Left lung (tissue), 10 donors: ENCODE results near the gene AUTS2. TPM values are rescaled to one million over a fixed set of nuclear protein-coding genes. Genes with fewer than 3 reads are reported as not detected.

Experiments
- ATAC-seq: fragments of 200-7000 bp; cut with Tn5 transposase; one replicate; pipeline ENCODE4 v1.9.1; 2020; ENCODE audit warnings: moderate library complexity
- DNase-seq, 4 donors: peaks; one replicate each; pipeline ENCODE4 v3.0.0-alpha.2; 2013 to 2020
- H3K27ac ChIP-seq, 2 donors: fragments of 200-600 bp; sonication (generic) in 1 of 2; one replicate each; pipeline versions ENCODE4 v1.5.0 to v1.8.0; 2020 to 2021
- H3K27me3 ChIP-seq, 2 donors: fragments of 200-600 bp; sonication (generic) in 1 of 2; one replicate each; pipeline versions ENCODE4 v1.5.0 to v1.8.0; 2020 to 2021
- H3K36me3 ChIP-seq, 2 donors: fragments of 200-600 bp; sonication (generic) in 1 of 2; one replicate each; pipeline versions ENCODE4 v1.5.0 to v1.8.0; 2020 to 2021
- H3K4me1 ChIP-seq, 2 donors: fragments of 200-600 bp; one replicate each; pipeline ENCODE4 v1.8.0; 2021
- H3K4me3 ChIP-seq, 2 donors: fragments of 200-600 bp; sonication (generic) in 1 of 2; one replicate each; pipeline versions ENCODE4 v1.5.0 to v1.8.0; 2020 to 2021; ENCODE audit warnings: mild to moderate bottlenecking in 1 of 2
- H3K9me3 ChIP-seq, 2 donors: fragments of 200-600 bp; sonication (generic) in 1 of 2; one replicate each; pipeline versions ENCODE4 v1.5.0 to v1.8.0; 2020 to 2021
- intact Hi-C, 2 donors: fragments of 100-400 bp; cut with DNase I; formaldehyde crosslinking; loops; one replicate each; pipeline versions ENCODE4 v1.11.2 to v1.14.2; 2022
- polyA plus RNA-seq, 6 donors: library from polyadenylated mRNA; unstranded; fragments of 120-200 nt; gene quantifications; one replicate each; pipeline ENCODE4 v1.2.1, GENCODE V29; 2013; ENCODE audit not compliant: insufficient read length in 6 of 6
- total RNA-seq, 2 donors: library from RNA; stranded (reverse); fragmentation: NEBNext Ultra II Directional; extraction: Animal tissue kit (Norgen Biotek cat#: 25700); gene quantifications; one replicate each; pipeline ENCODE4 v1.2.1, GENCODE V29; 2021
- TF ChIP-seq, protein P1 (sequence below), 2 donors: fragments of 200-600 bp; sonication (generic) in 1 of 2; IDR thresholded peaks; one replicate each; pipeline versions ENCODE4 v1.5.0 to v1.8.0; 2021; ENCODE audit warnings: antibody characterized with exemption in 2 of 2
- donor health status: DM: no; HTN: yes; CAD: no.
- donor health status: DM: no; HTN: no; CAD: no.

Gene AUTS2
- total and polyA plus RNA-seq, 8 donors = 40.4 to 119 (median 103) TPM

DNA sequence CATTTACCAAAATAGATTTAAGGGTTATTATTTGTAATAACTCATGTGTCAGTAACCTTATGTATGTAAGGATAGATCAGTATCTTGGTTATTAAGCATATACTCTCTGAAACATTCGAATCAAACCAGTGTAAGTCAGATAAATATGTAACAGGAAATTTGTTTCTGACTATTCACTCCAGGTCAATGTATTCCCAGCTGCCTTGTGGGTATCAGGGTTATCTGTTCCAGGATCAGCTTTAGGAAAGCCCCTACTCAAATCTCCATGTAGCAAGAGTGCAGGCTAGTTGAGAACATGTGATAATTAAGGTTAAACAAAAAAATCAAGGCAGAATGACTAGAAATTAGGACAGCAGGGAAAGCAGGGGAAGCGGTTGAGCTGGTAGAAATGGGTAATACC is 201.7 kb downstream of the AUTS2 start:
- intact Hi-C loops = no loop called here
- ATAC-seq (no peak), DNase-seq (no peak)

DNA sequence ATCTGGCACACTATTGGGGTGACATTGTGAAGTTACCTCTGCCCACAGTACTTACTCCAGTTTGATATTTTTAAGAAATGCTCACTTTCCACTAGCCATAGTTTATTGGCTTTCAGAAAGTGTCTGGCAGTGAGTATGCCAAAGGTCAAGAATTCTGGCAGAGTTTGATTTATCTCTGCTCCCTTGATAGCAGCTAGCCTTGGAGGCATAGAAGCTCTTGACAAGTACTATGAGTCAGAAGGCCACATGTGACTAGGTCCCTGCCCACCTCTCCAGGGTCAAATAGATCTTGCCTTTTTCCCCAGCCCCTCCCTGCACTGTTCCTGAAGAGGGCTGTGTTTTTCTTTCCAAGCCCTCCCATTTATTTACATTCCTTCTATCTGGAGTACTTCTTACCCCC is 202.2 kb downstream of the AUTS2 start:
- DNase-seq = peak in 1 of 4 donors; percentile 68
- H3K9me3 ChIP-seq = no peaks in the 10 kb centered on the region
- H3K27me3 ChIP-seq = no peaks in the 10 kb centered on the region
- intact Hi-C loops = no loop called here
- TF ChIP-seq, protein P1, sequence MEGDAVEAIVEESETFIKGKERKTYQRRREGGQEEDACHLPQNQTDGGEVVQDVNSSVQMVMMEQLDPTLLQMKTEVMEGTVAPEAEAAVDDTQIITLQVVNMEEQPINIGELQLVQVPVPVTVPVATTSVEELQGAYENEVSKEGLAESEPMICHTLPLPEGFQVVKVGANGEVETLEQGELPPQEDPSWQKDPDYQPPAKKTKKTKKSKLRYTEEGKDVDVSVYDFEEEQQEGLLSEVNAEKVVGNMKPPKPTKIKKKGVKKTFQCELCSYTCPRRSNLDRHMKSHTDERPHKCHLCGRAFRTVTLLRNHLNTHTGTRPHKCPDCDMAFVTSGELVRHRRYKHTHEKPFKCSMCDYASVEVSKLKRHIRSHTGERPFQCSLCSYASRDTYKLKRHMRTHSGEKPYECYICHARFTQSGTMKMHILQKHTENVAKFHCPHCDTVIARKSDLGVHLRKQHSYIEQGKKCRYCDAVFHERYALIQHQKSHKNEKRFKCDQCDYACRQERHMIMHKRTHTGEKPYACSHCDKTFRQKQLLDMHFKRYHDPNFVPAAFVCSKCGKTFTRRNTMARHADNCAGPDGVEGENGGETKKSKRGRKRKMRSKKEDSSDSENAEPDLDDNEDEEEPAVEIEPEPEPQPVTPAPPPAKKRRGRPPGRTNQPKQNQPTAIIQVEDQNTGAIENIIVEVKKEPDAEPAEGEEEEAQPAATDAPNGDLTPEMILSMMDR (IDR thresholded peaks at IDR 0.05) = no peak
- no peaks in the 10 kb centered on the region for H3K36me3 ChIP-seq
- peak; percentile 97 for ATAC-seq
- H3K4me1 ChIP-seq = peaks cover 0 to 5% of the 10 kb centered on the region in 2 donors
- no peak overlapping the region for H3K27ac ChIP-seq
- no peak overlapping the region for H3K4me3 ChIP-seq

More for the DNA sequence above, 201.7 kb downstream of the AUTS2 start:
- Histone ChIP-seq H3K27me3 (no peaks in the 10 kb centered on the region), H3K4me3 (no peak overlapping the region), H3K4me1 (peaks cover 0 to 5% of the 10 kb centered on the region in 2 donors), H3K36me3 (no peaks in the 10 kb centered on the region), H3K27ac (no peak overlapping the region), H3K9me3 (no peaks in the 10 kb centered on the region)
- TF ChIP-seq, protein P1 (IDR thresholded peaks at IDR 0.05) = no peak

DNA sequence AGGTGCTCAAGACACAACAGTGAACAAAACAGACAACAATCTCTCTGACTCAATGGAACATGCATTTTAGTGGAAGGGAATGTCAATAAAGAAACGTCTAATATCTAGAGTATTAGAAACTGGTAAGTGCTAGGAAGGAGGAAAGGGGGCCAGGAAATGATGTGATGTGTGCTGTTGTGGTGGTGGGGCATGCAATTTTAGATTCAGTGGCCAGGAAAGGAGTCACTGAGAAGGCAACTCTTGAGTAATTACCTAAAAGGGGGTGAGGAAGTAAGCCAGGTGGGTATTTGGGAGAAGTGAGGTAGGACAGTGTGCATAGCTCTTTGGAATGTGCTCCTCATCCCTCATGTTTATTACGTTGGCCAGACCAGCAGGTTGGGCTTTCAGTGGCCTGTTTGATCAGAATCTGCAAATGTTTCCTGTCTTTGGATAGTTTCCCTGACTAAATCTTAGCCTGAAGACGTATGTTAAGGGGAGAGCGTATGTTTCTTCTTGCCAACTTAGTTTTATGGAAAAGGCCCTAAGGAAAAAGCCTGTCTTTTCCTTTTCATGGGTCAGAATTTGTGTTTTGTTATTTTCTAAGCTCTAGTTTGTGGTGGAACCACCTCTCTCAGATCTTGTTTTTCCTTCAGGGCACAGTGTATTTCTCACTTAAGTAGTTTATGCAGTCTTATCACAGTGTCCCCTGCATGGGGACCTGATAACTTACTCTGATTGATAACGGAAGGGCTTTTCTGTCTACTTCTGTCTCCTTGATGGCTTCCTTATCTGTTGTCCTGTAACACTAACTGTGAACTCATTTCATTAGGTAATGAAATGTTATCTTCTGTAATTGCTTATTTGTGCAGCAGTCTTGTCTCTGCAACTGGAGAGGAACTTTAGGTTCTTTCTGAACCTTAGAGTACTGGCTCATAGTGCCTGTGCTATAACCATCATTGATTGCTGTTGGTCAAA is 203.7 kb downstream of the AUTS2 start:
- H3K27me3 ChIP-seq = no peaks in the 10 kb centered on the region
- ATAC-seq (no peak), DNase-seq (no peak)
- intact Hi-C loops = no loop called here
- TF ChIP-seq, protein P1 (IDR thresholded peaks at IDR 0.05) = no peak
- H3K9me3 ChIP-seq = no peaks in the 10 kb centered on the region
- no peak overlapping the region for H3K27ac ChIP-seq
- no peaks in the 10 kb centered on the region for H3K36me3 ChIP-seq
- peaks cover 0 to 5% of the 10 kb centered on the region in 2 donors for H3K4me1 ChIP-seq
- no peak overlapping the region for H3K4me3 ChIP-seq

DNA sequence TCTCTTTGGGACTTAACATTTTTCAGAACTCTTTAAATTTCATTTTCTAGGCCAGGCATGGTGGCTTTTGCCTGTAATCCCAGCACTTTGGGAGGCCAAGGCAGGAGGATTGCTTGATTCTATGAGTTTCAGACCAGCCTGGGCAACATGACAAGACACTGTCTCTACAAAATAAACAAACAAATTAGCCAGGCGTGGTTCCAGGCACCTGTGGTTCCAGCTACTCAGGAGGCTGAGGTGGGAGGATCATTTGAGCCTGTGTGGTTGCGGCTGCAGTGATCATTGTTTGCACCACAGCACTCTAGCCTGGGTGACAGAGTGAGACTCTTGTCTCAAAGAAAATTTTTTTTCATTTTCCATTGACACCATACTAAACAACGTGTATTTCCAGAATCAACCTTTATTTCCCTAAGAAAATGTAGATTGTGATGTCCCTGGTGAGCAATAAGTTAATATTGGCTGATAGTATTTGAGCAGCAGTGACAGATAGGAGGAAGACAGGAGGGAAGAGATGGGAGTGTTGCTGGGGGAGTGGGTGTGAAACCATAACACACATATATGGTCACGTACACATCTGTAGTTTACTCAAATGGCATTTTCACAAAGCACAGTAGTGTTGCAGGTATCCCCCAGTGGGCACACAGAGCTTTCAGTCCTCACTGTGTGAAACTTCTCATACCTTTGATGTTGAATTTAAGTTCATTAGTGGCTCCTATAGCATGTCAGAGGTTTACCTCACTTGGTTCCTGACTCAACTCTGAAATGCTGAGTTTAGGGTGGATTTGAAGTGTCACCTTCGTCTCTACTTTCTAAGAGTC is 205.6 kb downstream of the AUTS2 start:
- Histone ChIP-seq H3K9me3 (no peaks in the 10 kb centered on the region), H3K27ac (no peak overlapping the region), H3K36me3 (no peaks in the 10 kb centered on the region), H3K27me3 (no peaks in the 10 kb centered on the region), H3K4me3 (no peak overlapping the region), H3K4me1 (peaks cover 0 to 5% of the 10 kb centered on the region in 2 donors)
- no peak for ATAC-seq
- no peak for DNase-seq
- intact Hi-C loops = no loop called here
- TF ChIP-seq, protein P1 (IDR thresholded peaks at IDR 0.05) = no peak

DNA sequence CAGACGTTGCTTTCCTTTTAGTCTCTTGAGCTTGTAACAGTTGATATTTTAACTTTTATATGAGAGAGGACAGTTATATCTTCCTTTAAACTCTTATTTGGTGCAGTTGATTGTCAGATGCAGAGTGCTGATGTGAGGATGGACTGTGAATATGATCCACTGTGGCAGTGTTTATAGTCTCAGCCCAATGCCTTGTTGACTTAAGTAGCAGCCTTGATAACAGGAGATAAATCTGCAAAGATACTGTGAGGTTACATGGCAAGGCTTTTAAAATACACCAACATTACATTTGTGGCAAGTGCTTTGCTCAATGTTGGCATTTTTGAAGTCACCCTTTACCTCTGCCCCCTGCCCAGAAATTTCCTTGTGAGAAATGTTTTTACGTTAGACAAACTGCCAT is 206.7 kb downstream of the AUTS2 start:
- TF ChIP-seq, protein P1 (IDR thresholded peaks at IDR 0.05) = no peak
- intact Hi-C loops = no loop called here
- Histone ChIP-seq H3K4me1 (peaks cover 0 to 3% of the 10 kb centered on the region in 2 donors), H3K27me3 (no peaks in the 10 kb centered on the region), H3K4me3 (no peak overlapping the region), H3K9me3 (no peaks in the 10 kb centered on the region), H3K27ac (no peak overlapping the region), H3K36me3 (no peaks in the 10 kb centered on the region)
- DNase-seq = no peak
- no peak for ATAC-seq
